LHCN-M2 (cell line): ENCODE data around the gene DGKB. TPM values are rescaled to one million over a fixed set of nuclear protein-coding genes. Genes with fewer than 3 reads are reported as not detected.
A peak's percentile ranks its signal among the peaks of the same experiment; 100 is the strongest.

Experiments used
- DNase-seq: peaks from one replicate; pipeline ENCODE4 v3.0.0-alpha.2; 2012; ENCODE audit warnings: low read depth
- polyA plus RNA-seq: library from polyadenylated mRNA; unstranded; fragments of >200 nt; gene quantifications from one replicate; pipeline ENCODE4 v1.2.1, GENCODE V29; 2012; ENCODE audit warnings: missing spikeins
- total RNA-seq: library from RNA; depleted of rRNA; stranded (reverse); fragments of >200 nt; gene quantifications from 2 replicates; pipeline ENCODE4 v1.2.3, GENCODE V29; 2014; rRNA removed

DGKB gene
- under 0.01 and 0.06 TPM in 2 replicates for total RNA-seq
- polyA plus RNA-seq, result not detected

GRCh38 chr7:14902589-14903067 is at the start of gene DGKB:
Gene DGKB (minus strand): TSS chr7:14902751.
- DNase-seq, result peak; percentile 30

- DNase-seq, result peak; percentile 22
Measured at GRCh38 chr7:14950013-14950412, 47.5 kb upstream of the DGKB start.

- DNase-seq, result no peak
Measured at GRCh38 chr7:14938181-14938580, 35.6 kb upstream of the DGKB start.

GRCh38 chr7:14937581-14937980 is 35.0 kb upstream of the DGKB start:
- DNase-seq, result no peak

- no peak for DNase-seq
Measured at GRCh38 chr7:14936554-14936953, 34.0 kb upstream of the DGKB start.

GRCh38 chr7:14934839-14935238 is 32.3 kb upstream of the DGKB start:
- DNase-seq, result no peak

GRCh38 chr7:14931511-14932215 is 29.1 kb upstream of the DGKB start:
- peak; percentile 51 for DNase-seq

- peak; percentile 28 for DNase-seq
Measured at GRCh38 chr7:14924398-14924797, 21.8 kb upstream of the DGKB start.

- no peak for DNase-seq
Measured at GRCh38 chr7:14911077-14911476, 8.5 kb upstream of the DGKB start.

GRCh38 chr7:14908697-14909096 is 6.1 kb upstream of the DGKB start:
- DNase-seq, result no peak

- no peak for DNase-seq
Measured at GRCh38 chr7:14905764-14906163, 3.2 kb upstream of the DGKB start.

- no peak for DNase-seq
Measured at GRCh38 chr7:14900051-14900450, 2.5 kb downstream of the DGKB start.

GRCh38 chr7:14899030-14899429 is 3.5 kb downstream of the DGKB start:
- DNase-seq, result no peak

GRCh38 chr7:14896461-14896860 is 6.1 kb downstream of the DGKB start:
- DNase-seq, result no peak

- DNase-seq, result no peak
Measured at GRCh38 chr7:14894826-14895225, 7.7 kb downstream of the DGKB start.

- DNase-seq, result no peak
Measured at GRCh38 chr7:14892961-14893360, 9.6 kb downstream of the DGKB start.

GRCh38 chr7:14891289-14891688 is 11.3 kb downstream of the DGKB start:
- no peak for DNase-seq

GRCh38 chr7:14888962-14889361 is 13.6 kb downstream of the DGKB start:
- no peak for DNase-seq

- no peak for DNase-seq
Measured at GRCh38 chr7:14886533-14886932, 16.0 kb downstream of the DGKB start.

GRCh38 chr7:14875941-14876587 is 26.5 kb downstream of the DGKB start:
- DNase-seq, result no peak

- no peak for DNase-seq
Measured at GRCh38 chr7:14871880-14872279, 30.7 kb downstream of the DGKB start.

GRCh38 chr7:14870394-14870793 is 32.2 kb downstream of the DGKB start:
- DNase-seq, result no peak

GRCh38 chr7:14868937-14869336 is 33.6 kb downstream of the DGKB start:
- no peak for DNase-seq
